Stromal cell of bone marrow (primary cell): ENCODE data around the gene ALCAM.

Source experiments
- DNase-seq: peaks from one replicate; pipeline ENCODE4 v3.0.0-alpha.2; 2012; ENCODE audit warnings: low read depth

The ALCAM gene

DNA sequence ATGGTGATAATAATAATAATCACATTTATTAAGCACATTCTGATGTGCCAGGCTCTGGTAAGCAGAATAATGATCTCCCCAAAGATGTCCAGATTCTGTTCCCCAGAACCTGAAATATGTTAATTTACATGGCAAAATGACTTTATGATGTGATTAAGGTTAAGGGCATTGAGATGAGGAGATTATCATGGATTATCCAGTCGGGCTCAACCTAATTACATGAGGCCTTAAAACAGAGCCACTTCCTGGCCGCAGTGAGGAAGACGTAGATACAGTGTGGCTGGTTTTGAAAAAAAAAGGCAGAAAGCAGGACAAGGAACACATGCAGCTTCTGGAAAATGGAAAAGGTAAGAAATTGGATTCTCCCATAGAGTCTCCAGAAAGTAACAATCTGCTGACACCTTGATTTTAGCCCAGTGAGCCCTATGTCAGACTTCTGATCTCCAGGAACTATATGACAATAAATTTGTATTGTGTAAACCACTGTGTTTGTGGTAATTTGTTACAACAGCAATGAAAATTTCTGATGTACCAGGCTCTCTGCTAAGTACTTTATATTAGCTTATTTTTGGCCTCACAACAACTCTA, 126.7 kb downstream of the ALCAM start:
- no peak for DNase-seq

DNA sequence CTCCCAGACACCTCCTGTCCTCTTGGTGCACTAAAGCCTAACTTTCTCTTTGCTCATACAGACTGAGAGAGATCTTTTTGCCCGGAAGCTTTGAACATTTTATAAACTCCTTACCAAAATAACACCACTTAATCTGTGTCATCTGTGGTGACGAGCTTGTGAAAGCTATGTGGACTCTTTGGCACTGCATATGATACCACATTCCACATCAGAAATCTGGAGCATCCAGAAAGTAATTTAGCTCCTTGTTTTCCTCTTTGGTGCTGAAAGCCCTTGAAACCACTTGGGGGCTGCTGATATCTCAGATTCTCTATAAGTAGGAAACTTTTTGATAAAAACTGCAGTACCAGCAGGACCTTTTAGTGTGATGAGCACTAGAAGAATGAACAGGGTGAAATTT, 128.3 kb downstream of the ALCAM start:
- no peak for DNase-seq

DNA sequence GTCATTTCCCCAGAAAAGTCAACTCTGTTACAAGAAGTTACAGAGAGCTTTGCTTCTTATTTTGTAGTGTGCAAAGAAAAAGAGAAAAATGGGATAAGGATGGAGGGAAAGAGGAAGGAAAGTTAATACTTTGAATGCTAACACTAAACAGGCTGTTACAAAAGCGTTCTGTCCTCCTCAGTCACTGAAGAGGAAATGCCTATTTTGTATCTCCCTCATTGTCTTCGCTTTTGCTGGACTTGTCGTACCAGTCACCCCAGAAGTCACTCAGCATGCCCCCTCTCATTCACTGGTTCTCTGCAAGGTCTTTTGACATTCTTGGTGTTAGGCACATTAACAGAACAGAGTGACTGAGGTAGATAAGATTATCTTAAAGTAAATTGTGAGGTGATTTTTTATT, 129.6 kb downstream of the ALCAM start:
- DNase-seq: no peak

DNA sequence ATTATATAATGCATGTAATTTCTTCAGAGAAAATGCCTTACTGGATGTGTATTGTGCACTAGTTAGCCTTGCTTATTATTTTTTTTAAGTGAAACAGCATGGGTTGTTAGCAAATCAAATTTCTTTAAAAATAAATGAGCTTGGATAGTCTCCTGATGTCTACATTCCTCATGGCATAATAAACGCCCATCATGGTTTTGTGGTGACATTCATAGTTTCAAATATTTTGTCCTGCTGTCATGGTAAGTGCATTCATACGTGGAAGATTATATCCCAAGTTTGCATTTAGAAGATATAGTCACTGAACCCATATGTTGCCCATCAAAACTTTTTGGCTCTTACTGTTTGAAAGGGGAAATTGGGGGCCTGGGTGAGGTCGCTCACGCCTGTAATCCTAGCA, 130.7 kb downstream of the ALCAM start:
- DNase-seq: no peak

DNA sequence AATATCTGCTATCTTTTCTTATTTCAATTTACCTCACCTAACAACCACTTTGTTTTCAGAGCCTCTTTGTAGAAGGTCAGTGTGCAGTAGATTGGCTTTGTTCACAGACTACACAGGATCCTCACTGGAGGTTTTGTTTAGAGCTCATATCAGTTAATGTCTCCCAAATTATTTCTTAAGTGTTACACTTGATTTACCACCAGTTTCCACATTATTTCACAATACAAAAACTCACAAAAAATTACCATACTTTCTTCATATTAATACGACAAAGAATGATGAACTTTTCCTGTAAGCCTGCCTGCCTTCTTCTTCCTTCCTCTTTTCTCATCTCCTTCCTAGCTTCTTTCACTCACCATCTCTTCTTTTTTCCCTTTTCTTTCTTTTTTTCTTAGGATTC, 133.3 kb downstream of the ALCAM start:
- no peak for DNase-seq

DNA sequence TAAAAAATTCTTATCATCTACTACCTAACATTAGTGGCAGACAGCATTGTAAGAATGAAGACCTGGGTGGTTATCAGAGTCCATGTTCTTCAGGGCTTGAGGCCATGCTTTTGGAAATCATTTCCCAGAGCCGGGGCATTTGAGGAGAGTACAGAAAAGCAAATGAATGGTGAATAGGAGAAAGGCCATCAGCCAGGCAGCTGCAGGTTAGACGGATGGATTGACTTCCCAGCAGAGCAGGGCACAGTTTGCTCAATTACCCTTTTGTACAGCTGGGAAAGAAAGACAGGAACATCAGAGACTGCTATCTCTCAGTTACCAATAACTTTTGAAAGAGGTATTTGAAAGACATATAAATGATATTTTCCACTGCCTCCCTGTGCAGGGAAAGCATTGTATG, 135.6 kb downstream of the ALCAM start:
- no peak for DNase-seq

DNA sequence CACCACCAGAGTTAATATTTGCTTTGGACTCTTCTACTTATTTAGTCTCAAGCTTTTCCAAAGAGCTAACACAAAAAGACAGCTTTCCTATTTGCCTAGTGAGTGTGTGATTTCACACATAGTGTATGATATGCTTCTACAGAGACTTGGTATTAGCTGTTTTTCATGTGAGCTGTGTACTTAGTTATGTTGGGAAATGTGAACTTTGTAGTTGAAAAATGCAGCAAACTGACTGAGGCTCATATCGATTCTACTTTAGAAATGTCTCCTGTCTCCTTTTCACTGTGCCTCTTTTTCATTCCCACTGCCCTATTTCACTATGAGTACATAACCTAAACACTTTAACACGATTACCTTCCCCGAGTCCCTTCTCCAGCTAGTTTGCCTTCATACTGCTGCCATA, 136.5 kb downstream of the ALCAM start:
- DNase-seq: no peak

DNA sequence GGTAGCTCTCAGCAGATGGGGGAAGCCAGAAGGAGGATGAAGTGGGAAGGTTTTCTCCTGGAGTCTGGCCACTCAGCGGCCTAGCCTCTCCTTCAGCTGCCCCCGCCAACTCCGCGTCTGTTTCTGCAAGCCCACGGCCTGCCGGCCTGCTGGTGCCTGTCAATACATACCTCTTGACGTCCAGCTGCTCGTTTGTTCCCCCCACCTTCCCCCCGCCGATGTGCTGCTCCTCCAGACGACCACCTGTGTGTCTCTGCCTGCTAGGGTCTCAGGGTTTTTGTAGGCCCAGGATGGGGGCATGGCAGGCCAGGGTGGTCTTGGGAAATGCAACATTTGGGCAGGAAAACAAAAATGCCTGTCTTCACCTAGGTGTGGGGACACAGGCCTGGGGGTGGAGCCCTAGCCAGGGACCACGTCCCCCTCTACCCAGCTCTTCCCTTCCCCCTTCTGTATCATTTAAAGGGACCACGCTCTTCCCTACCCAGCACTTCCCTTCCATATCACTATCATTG, 137.8 kb downstream of the ALCAM start:
- DNase-seq: no peak

DNA sequence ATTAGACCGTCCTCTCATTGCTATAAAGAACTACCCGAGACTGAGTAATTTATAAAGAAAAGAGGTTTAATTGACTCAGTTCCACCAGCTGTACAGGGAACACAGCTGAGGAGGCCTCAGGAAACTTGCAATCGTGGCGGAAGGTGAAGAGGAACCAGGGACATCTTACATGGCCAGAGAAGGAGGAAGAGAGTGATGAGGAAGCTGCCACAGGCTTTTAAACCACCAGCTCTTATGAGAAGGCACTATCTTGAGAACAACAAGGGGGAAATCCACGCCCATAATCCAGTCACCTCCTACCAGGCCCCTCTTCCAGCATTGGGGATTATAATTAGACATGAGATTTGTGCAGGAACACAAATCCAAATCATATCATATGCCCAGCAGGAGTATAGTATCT, 138.5 kb downstream of the ALCAM start:
- DNase-seq: no peak

DNA sequence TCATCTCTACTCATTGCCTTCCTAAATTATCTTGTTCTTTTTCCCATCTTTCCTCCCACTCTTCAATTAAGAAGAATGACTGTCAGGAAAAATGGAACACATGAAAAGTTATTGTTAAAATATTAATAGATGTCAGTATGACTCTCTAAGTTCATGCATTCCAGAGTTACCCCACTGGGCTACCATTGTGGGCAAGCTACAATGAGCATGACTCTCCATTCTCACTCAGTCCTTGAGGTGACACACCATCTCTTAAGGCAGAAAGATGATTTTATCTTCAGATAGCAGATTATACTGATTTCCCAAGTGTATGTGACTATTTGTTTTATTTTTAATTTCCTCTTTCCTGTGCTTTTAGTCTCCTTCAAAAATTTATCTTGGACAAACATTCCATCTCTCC, 144.3 kb downstream of the ALCAM start:
- no peak for DNase-seq

DNA sequence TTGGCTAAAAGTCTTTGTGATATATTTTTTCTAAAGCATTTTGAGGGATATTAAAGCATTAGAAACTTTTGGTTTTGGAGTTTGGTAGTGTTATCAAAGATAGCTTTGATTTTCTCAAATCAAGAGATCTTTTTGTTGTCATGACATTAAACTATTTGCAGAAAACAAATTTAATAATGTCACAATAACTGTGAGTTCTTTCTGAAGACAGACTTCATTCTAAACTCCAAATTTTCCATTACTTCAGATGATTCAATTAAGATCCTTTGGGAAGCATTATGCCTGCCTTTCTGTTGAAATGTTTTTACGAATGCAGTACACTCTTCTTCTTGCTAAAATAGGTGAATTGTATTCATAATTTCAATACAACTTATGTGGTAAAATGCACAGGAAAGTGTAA, 145.4 kb downstream of the ALCAM start:
- no peak for DNase-seq

DNA sequence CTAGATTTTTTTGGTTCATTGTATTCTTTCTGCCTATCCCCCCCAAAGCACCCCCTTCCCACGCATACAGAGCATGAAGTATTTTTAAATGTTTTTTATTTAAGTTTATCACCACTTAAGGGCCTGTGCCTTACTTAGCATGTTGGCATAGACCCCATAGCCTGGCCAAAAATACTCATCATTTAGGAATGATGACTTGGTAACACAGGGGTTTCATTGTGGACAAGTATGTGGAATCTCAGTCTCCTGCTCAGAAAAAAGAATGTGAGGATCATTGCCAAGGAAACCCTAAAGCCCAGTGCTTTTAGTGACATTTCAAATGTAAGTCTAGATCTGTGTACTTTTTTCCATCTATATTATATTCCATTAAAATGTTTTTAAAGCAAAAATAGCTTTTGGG, 146.3 kb downstream of the ALCAM start:
- DNase-seq: no peak

DNA sequence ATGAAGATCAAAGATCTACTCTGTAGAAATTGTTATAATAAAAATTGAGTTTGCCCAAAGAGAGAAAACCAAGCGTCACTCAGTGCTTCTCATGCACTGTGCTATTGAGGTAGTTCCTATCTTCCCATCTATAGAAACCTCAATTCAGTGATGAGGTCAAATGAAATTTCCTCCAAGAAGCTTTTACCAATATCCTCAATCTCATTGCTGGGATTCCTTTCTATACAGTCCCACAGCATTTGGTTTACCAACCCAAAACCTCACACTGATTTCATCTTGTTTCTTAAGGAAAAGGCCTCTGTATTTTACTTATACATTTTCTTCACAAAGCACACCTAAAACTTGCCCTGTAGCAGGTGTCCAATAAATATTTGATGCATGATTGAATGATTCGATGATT, 147.2 kb downstream of the ALCAM start:
- no peak for DNase-seq

DNA sequence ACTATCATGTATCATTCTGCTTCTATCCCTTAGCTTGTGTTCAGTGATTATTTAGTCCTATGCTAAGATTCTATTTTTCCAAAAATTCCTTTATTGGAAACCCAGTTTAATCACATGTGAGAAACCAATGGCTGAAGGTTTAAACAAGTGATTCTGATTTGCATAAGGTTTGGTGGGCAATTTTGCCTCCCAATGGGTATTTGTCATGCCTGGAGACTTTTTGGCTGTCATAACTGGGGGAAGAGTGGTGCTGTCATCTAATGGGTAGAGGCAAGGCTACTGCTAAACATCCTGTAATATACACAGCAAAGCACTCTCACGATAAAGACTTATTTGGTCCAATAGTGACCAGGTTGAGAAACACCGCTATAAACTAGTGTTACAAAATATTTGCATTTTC, 148.7 kb downstream of the ALCAM start:
- DNase-seq: no peak

DNA sequence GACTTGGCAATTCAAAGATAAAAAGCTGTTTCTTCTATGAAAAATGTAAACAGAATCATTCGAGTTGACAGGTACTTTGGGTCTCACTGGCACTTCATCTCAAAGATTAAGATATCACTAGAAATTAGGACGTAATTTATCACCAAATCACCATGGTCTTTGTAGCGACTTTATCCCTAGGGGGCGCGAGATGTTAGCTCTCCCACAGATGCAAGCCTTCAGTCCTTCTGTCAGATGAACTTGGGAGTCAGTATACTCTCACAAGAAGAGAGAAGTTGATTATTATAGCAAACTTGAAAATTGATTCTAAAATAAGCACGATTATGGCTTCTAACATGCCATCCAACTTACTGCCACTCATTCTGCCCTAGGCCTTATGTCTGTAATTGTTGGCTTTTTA, 150.3 kb downstream of the ALCAM start:
- DNase-seq: no peak

DNA sequence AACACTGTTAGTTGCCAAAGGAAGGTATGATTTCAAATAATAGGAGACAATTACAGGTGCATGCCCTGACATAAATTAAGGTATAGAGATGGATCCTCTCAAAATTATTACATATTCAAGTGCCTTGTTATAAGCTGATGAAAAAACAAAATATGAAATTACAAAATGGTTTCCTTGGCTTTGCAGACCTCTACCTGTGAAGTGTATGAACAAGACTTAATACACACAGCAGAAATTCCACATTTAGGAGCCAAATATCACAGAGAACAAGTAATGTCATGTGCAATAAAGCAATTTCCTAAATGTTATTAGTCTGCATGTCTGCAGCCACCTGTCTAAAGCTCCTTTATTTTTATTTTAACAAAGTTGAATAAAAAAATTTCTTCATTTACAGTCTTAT, 151.5 kb downstream of the ALCAM start:
- DNase-seq: no peak

DNA sequence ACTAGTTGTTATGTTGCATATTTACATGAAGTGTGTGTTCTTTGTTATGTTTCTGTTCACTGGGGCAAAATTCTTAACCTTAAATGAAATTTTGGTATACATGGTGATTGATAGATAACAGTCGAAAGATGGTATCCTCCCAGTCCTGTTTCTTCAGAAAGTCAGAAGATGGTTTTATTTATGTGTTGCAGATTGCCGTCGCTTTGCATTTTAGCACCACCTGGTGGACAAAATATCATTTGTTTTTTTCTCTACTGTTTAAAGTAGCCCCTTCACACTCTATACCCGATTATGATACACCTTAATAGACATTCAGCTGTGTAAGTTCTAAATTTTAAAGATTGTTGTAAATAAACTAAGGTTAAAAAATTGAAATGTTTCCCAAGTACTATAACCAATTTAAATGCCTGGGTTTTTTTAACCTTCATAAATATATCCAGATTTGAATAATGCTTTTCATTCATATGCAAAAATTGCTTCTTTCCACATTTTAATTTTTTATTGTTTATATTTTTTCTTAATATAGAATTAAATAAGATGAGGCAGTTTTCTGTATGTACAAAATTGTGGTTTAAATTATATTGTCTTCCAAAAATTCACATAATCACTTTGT, 152.2 kb downstream of the ALCAM start:
- DNase-seq: no peak

DNA sequence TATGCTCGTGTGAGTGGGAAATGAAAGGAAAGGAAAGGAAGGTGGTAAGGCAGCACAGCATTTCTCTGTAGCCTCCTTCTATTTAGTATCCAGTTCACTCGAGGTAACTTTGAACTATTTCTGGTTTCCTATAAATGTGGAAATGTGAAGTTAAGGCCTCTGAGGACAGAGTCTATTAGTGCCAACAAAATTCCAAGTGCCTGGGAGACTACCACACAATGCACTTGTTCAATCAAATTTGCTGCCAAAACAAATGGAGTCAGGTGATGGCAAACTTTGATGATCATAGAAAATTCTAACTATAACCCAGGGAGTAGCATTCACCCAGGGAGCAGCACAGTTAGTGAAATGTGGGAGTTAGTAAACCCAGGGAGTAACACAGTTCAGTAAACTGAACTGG, 155.1 kb downstream of the ALCAM start:
- DNase-seq: no peak

DNA sequence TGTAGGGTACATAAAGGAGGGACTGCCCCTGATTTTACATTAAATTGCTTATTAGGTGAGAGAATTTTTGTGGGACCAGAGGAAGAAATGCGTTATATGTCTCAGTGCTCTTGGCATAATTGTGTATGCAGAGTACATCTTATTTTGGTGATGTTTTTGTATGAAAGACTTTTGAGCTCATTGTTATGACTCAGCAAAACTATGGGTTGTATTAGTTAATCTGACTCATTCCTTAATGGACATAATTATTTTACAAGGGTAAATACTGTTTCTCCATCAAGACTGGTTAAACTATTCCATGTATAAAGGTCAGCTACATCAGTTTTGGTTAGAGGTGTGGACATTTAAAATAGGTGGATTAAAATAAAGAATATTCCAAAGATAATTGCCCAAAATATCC, 156.8 kb downstream of the ALCAM start:
- no peak for DNase-seq

DNA sequence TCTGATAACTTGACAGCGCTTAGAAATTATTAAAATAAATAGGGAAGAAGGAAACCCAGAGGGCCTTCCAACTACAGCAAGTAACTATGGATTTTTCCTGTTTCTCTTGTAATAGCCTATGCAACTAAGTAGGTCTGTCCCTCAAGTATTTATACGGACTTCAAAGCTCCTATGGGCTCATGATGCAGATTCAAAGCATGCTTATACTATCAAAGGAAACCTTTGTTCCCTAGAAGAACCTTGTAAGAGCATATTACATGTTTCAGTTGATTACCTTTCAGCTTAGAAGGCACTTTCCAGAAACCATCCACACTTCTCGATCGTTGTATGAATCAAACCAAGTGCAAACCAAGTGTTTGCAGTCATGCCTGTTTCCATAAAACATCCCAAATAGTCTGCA, 158.8 kb downstream of the ALCAM start:
- no peak for DNase-seq

DNA sequence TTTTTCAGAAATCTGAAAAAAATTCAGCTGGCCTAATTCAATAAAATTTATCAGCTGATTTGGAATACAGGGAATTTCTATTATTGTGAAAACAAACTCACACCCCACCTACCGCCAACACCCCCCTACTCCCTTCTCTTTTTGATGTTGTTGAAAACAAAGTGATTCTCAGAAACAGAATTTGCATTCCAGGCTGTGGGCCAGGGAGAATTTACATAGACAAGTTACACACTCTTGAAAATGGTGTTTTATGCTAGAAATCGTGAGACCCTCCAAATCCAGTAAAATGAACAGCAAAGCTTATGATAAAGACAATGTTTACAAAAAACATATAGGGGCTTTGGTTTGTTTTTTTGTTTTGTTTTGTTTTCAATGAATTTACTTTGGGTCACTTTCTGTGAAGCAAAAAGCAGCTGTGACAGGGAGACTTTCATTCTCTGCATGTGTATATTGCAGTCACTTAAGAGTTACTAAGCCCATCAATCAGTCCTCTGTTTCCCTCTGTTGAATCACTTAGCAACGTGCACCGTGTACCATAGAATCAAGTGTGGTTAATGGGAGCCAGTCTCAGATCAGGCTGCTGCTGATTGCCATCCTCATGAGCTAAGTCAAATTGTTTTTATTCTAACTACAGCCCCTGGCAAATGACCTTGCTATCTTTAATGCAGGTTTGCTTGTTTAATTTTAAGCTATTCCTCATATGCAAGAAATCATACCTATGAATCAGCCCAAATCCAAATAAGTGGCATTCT, 159.8 kb downstream of the ALCAM start:
- no peak for DNase-seq

DNA sequence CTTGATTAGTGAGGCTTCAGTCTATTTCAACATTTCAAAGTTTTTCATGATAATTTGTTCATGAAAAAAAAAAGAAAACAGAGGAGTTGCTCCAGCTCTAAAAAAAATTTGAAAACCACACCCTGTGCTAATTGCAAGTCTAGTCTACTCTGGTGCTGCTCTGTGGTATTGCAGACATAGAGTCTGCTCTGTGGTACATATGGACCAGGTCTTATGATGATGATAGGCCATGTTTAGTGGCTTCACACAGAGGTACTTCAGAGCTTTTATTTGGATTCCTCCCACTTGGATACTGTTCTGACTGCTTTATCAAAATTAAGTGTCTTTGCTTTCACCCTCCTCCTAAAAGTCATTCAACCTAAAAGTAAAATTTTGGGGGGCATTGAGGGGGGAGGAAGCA, 160.8 kb downstream of the ALCAM start:
- DNase-seq: no peak

DNA sequence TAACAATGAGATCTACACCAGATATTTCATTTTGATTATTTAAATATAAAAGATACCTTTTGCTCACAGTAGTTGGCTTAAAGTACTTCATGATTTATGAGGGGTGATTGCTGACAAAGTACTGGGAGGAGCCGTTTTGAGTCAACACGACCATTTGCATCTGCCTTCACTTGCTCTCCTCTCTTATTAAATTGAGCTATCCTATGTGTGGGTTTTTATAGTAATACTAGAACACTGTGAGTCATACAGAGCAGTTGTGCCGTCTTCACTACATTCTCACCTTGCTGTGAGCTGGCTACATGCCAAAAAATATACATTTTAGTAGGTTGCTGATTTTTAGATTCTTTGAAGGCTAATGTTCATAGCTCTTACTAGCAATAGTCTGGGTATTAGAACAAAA, 161.2 kb downstream of the ALCAM start:
- DNase-seq: no peak

DNA sequence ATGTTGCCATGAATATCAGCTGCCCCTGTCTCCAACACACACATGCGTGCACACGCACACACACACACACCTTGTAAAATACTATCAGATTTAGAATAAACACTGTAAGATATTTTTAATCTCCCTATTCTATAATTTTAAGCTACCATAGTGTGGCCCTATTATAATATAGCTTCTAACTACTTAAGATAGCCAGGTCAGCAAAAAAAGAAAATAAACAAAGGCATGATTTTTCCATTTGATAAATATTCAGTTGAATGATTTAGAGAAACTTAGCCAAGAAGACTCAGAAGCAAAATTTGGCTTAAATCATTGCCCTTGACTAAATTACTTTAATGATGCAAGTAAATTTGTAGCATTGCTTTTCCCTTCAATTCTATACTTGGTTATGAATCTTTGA, 162.2 kb downstream of the ALCAM start:
- DNase-seq: no peak
